HG03520 (cell line): ENCODE results near the gene PTH1R.

Source experiments
- ATAC-seq: cut with Tn5 transposase; IDR thresholded peaks from one replicate; pipeline ENCODE4 v1.9.1; 2021; ENCODE audit warnings: mild to moderate bottlenecking, moderate library complexity; ENCODE audit not compliant: unreplicated experiment

PTH1R gene

DNA sequence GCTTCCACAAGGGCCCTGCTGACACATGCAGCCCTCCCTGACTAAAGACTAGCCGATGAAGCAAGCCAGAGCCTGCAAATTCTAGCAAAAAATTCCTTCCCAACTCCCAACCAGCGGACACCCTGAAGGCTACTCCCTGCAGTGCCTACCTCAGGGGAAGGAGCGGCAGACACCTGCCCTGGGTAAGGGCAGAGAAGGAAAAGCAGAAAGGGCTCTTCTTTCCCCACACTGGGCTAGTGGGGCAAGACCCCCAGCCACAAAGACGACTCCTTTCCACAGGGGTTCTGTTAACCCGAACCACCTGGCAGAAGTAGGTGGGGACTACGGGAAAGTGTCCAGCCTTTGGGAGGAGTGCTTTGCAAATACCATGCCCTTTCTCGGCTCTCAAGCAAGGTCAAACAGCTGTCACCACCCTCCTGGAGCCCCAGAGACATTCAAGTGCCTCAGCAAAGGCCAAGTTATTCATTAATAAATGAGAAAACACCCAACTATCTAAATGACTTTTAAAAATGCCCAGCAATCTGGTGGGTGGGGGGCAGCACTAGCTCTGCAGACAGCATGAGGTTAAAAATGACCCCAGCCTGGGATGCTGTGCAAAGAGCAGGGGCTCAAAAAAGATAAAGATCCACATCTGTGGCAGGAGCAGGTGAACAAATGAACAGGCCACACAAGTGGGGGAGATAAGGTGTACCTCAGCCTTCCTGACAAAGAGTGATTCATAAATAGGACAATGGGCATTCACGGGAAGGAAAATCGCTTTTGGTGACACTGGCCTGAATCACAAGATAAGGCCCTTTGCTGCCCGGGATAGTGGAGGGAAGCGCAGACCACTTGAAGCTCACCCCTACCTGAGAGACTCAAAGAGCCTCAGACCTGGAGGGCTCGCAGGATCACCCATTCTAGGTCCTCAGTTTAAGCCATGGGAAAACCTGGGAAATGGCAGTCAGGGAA is 66.0 kb downstream of the PTH1R start:
- no peak for ATAC-seq

DNA sequence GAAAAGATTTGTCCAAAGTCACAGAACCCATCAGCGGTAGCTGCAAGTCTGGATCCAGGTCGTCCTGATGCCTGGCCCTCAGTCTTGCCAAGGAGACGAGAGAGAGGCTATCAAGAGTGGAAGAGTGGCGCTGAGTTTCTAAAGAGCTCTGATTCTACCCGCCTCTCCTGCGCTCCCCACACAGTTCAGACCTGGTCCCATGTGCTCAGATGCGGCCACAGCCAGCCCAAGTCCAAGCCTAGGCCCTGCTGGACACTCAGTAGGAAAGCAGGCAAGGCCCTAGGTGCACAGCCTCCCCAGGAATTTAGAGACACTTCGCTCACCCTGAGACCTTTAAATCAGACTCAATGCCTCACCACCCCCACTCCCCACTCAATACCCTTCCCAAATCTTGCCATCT is 66.7 kb downstream of the PTH1R start:
- no peak for ATAC-seq

- no peak for ATAC-seq
These were observed 68.9 kb downstream of the PTH1R start for GRCh38 chr3:46946416-46946815.

DNA sequence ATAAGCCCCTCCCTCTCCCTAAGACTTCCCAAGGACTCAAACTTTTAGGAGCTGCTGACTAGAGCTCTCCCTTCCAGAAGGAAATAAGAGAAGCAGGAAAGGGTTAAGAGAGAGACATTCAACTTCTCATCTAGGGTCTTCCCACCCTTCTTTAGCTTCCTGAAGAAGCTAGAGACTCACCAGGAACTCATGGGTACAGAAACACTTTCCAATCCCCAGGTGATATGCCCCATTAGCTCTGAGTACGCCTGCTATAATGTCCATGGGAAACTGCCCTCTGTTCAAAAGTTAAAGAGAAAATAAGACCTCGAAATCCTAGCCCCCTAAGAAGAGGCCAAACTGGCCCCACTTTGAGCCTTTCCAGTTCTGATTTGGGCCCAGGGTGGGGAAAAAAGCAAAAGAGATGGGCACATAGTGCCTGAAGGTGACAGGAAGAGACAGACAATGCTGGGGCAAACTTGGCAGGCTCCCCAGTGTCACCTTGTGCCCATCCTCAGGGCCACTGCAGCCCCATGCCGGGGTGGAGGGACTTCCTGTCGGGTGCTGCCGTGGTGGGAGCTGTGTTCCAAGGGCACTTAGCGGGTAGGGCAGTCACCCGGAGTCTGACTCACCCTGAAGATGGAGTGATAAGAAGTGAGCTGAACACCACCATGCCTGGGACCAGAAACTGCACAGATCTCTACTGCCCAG is 69.5 kb downstream of the PTH1R start:
- no peak for ATAC-seq

DNA sequence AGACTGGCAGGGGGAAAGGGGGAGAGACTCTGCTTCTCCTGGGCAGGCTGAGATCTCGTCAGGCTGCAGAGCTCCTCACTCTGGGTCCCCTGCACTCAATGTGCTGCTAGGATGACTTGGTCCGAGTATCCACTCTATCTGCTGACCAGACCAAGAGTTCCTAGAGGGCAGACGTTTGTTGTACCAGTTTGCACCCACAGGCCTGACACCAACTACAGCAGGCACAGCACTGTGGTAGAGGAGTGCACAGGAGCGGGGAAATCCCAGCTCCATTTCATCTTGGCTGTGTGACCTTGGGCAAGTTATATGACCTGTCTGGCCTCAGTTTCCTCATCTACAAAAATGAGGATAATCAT is 70.0 kb downstream of the PTH1R start:
- ATAC-seq, result no peak

DNA sequence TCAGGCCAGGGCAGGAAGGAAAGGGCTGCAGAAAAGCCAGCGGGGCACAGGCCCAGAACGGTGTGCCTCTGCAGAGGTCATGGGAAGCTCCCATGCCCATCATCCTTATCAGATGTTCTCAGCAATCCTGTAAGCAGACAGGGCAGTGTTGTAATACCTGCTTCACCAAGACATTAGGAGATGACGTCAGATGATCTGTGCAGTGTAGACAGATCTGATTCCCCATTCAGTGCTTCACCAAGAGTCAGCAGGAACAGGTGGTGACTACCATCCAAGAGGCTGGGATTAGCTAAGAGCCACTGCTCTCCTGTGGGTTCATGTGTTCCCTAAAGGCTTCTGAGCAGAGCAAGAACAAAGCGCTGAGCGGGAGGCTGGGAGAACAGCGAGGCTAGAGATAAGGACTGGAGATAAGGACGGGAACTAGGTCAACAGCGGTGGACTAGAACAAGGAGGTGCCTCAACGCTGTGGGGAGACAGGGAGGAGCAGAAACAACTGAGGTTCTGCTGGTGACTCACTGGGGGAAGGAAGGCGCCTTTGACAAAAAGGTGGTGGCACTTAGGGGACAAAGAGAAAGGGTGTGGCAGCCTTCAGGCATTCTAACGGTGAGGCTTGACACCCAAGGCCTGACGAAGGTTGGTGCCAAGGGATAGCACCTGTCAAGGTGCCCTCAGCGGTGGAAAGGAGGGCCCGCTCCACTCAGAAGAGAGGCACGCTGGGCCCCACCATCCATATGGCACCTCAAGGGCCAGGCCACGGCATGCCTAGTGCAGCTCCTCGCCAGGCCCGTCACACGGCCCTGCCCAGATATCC is 70.7 kb downstream of the PTH1R start:
- no peak for ATAC-seq

GRCh38 chr3:46948830-46949671 is 71.5 kb downstream of the PTH1R start:
- ATAC-seq, result peak; percentile 58

GRCh38 chr3:46950177-46950576 is 72.7 kb downstream of the PTH1R start:
- no peak for ATAC-seq

GRCh38 chr3:46950650-46951241 is 73.2 kb downstream of the PTH1R start:
- no peak for ATAC-seq

- ATAC-seq, result no peak
These were observed 75.3 kb downstream of the PTH1R start for GRCh38 chr3:46952813-46953212.
